Neuronal stem cell (in vitro differentiated cells): ENCODE data around the gene PLEKHG1.
A peak's percentile ranks its signal among the peaks of the same experiment; 100 is the strongest.

Experiments used
- DNase-seq: peaks from one replicate; pipeline ENCODE4 v3.0.0-alpha.2; 2013; ENCODE audit warnings: low spot score
- H2AFZ ChIP-seq: one replicate; pipeline ENCODE4 v1.6.1; 2013; ENCODE audit warnings: mild to moderate bottlenecking, low read length, inconsistent platforms
- H2AK5ac ChIP-seq: 2 replicates; pipeline ENCODE4 v1.6.1; 2013; ENCODE audit warnings: low read depth, mild to moderate bottlenecking, inconsistent platforms, low read length, moderate library complexity, mixed read lengths
- H2BK120ac ChIP-seq: 2 replicates; pipeline ENCODE4 v1.6.1; 2013; ENCODE audit warnings: low read depth, mild to moderate bottlenecking, inconsistent platforms, low read length, moderate library complexity, mixed read lengths
- H2BK12ac ChIP-seq: one replicate; pipeline ENCODE4 v1.6.1; 2013; ENCODE audit warnings: low read length, inconsistent platforms
- H2BK15ac ChIP-seq: 2 replicates; pipeline ENCODE4 v1.6.1; 2013; ENCODE audit warnings: mild to moderate bottlenecking, low read length, inconsistent platforms, mixed read lengths
- H2BK5ac ChIP-seq: one replicate; pipeline ENCODE4 v1.6.1; 2013; ENCODE audit warnings: inconsistent platforms, mild to moderate bottlenecking, low read length, moderate library complexity
- H3K14ac ChIP-seq: one replicate; pipeline ENCODE4 v1.6.1; 2013; ENCODE audit warnings: low read length, inconsistent platforms
- H3K18ac ChIP-seq: 2 replicates; pipeline ENCODE4 v1.6.1; 2013; ENCODE audit warnings: low read length, inconsistent platforms
- H3K23ac ChIP-seq: 2 replicates; pipeline ENCODE4 v1.6.1; 2013; ENCODE audit warnings: low read depth, mild to moderate bottlenecking, mixed read lengths, low read length, inconsistent platforms; ENCODE audit not compliant: poor library complexity
- H3K27ac ChIP-seq: replicated peaks from 3 replicates; pipeline ENCODE4 v1.5.1; 2013; ENCODE audit warnings: low read length, inconsistent platforms
- H3K27me3 ChIP-seq, 3 experiments: 2 replicates each; pipeline ENCODE4 v1.6.1; 2013; ENCODE audit warnings: low read length in 3 of 3, mild to moderate bottlenecking in 2 of 3, inconsistent platforms in 1 of 3, low read depth in 1 of 3, mixed read lengths in 1 of 3, moderate library complexity in 1 of 3; ENCODE audit not compliant: control insufficient read depth in 3 of 3, insufficient read depth in 3 of 3
- H3K36me3 ChIP-seq, 2 donors: replicated peaks in 1 of 2; 2 replicates each; pipeline ENCODE4 v1.6.1; 2013; ENCODE audit warnings: low read length in 2 of 2; ENCODE audit not compliant: control insufficient read depth in 2 of 2, insufficient read depth in 2 of 2
- H3K4ac ChIP-seq: 2 replicates; pipeline ENCODE4 v1.6.1; 2013; ENCODE audit warnings: inconsistent platforms, mild to moderate bottlenecking, low read length, moderate library complexity
- H3K4me1 ChIP-seq, 2 donors: 1 replicate in 1 of 2; 2 replicates in 1 of 2; pipeline ENCODE4 v1.6.1; 2013; ENCODE audit warnings: low read length in 2 of 2, low read depth in 1 of 2; ENCODE audit not compliant: control insufficient read depth in 2 of 2, insufficient read depth in 1 of 2
- H3K4me2 ChIP-seq: one replicate; pipeline ENCODE4 v1.6.1; 2013; ENCODE audit warnings: mild to moderate bottlenecking, low read length, inconsistent platforms; ENCODE audit not compliant: insufficient read depth, poor library complexity, severe bottlenecking
- H3K4me3 ChIP-seq, 2 donors: 2 replicates each; pipeline ENCODE4 v1.5.1; 2013; ENCODE audit warnings: low read length in 2 of 2, mild to moderate bottlenecking in 2 of 2, inconsistent platforms in 1 of 2, moderate library complexity in 1 of 2
- H3K79me1 ChIP-seq: one replicate; pipeline ENCODE4 v1.6.1; 2013; ENCODE audit warnings: low read depth, mild to moderate bottlenecking, inconsistent platforms, low read length, moderate library complexity
- H3K9ac ChIP-seq: one replicate; pipeline ENCODE4 v1.6.1; 2013; ENCODE audit warnings: mild to moderate bottlenecking, low read depth, low read length, inconsistent platforms; ENCODE audit not compliant: poor library complexity
- H3K9me3 ChIP-seq, 2 donors: replicated peaks in 1 of 2; 2 replicates each; pipeline versions ENCODE3 to v1.6.1; 2013; ENCODE audit warnings: low read length in 2 of 2, mild to moderate bottlenecking in 2 of 2, inconsistent platforms in 1 of 2, low read depth in 1 of 2, mixed read lengths in 1 of 2, moderate library complexity in 1 of 2; ENCODE audit not compliant: control insufficient read depth in 2 of 2, insufficient read depth in 1 of 2
- H4K8ac ChIP-seq: one replicate; pipeline ENCODE4 v1.6.1; 2013; ENCODE audit warnings: low read depth, mild to moderate bottlenecking, inconsistent platforms, low read length, moderate library complexity
- H4K91ac ChIP-seq: one replicate; pipeline ENCODE4 v1.6.1; 2013; ENCODE audit warnings: low read length, low read depth, mild to moderate bottlenecking, inconsistent platforms; ENCODE audit not compliant: poor library complexity
- WGBS, 2 donors: extraction: QIAGEN DNeasy Blood & Tissue Kit; methylation state at CpG; one replicate each; pipeline ENCODE4 v1.1.7; 2013; ENCODE audit warnings: missing lambda C conversion rate in 2 of 2, mixed read lengths in 1 of 2; ENCODE audit not compliant: insufficient read length in 2 of 2, insufficient replicate concordance in 1 of 2; ENCODE audit errors: extremely low coverage in 2 of 2; 5-methylcytosine and 5-hydroxymethylcytosine counted together

Gene PLEKHG1

GRCh38 chr6:150567380-150567779 lies 32.3 kb upstream of the PLEKHG1 start:
- H3K9me3 ChIP-seq, result no peaks in the 10 kb centered on the region
- no peak overlapping the region for H3K18ac ChIP-seq
- H2BK12ac ChIP-seq, result no peak overlapping the region
- H3K9ac ChIP-seq, result no peak overlapping the region
- no peak overlapping the region for H3K14ac ChIP-seq
- whole genome bisulfite sequencing, 2 donors, result no CpG with 5 or more reads among the region's 3 CpGs
- H2AK5ac ChIP-seq, result no peak overlapping the region
- no peak overlapping the region for H4K8ac ChIP-seq
- no peak overlapping the region for H3K23ac ChIP-seq
- H3K4me2 ChIP-seq, result no peak overlapping the region
- H3K4me1 ChIP-seq, result peaks cover 2 to 3% of the 10 kb centered on the region in 2 donors
- no peaks in the 10 kb centered on the region for H3K36me3 ChIP-seq
- H3K27ac ChIP-seq, result no peak overlapping the region
- H3K27me3 ChIP-seq, result peaks cover 0 to 7% (median 0%) of the 10 kb centered on the region in 3 experiments
- H2BK120ac ChIP-seq, result no peak overlapping the region
- H2BK15ac ChIP-seq, result no peak overlapping the region
- H3K79me1 ChIP-seq, result no peaks in the 10 kb centered on the region
- H4K91ac ChIP-seq, result no peak overlapping the region
- H3K4me3 ChIP-seq, result no peak overlapping the region
- no peak overlapping the region for H2BK5ac ChIP-seq
- no peak for DNase-seq
- no peak overlapping the region for H3K4ac ChIP-seq
- H2AFZ ChIP-seq, result no peak overlapping the region

DNA sequence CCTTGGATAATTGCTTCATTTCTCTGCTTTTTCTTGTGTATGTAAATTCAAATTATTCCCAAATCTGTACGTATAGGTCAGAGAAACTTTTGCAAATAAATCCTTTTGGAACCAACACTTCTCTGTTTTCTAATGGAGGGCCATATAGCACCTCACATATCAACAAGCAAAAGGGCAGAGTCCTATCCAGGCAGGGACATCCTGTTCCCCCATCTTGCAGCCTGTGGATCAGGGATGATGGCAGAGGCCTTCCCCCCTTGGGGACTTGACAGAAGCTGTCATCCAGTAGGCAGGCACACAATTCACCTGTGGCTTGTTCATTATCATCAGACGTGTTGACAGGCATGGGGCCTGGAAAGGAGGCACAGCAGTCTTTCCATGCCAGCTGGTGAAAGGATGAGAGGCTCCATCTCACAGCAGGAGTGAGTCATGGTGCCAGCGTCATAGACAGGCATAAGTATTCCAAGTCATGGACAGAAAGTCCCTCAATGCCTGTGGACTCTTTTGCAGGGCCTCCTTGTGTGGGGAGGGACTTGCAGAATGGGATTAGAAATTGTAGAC lies 31.8 kb upstream of the PLEKHG1 start:
- no peak overlapping the region for H3K9ac ChIP-seq
- no peak overlapping the region for H2AK5ac ChIP-seq
- no peak overlapping the region for H3K14ac ChIP-seq
- H4K8ac ChIP-seq, result no peak overlapping the region
- H3K4me1 ChIP-seq, result peaks cover 3 to 4% of the 10 kb centered on the region in 2 donors
- no peaks in the 10 kb centered on the region for H3K79me1 ChIP-seq
- H2BK12ac ChIP-seq, result no peak overlapping the region
- H3K4me3 ChIP-seq, result no peak overlapping the region
- no peaks in the 10 kb centered on the region for H3K36me3 ChIP-seq
- no peak for DNase-seq
- H3K4me2 ChIP-seq, result no peak overlapping the region
- peaks cover 0 to 7% (median 0%) of the 10 kb centered on the region in 3 experiments for H3K27me3 ChIP-seq
- H3K4ac ChIP-seq, result no peak overlapping the region
- H2BK120ac ChIP-seq, result no peak overlapping the region
- no peak overlapping the region for H2BK15ac ChIP-seq
- H4K91ac ChIP-seq, result no peak overlapping the region
- no peak overlapping the region for H3K27ac ChIP-seq
- H2BK5ac ChIP-seq, result no peak overlapping the region
- H3K23ac ChIP-seq, result no peak overlapping the region
- no peak overlapping the region for H3K18ac ChIP-seq
- no peaks in the 10 kb centered on the region for H3K9me3 ChIP-seq
- no peak overlapping the region for H2AFZ ChIP-seq
- no CpG with 5 or more reads among the region's 3 CpGs for WGBS, 2 donors

GRCh38 chr6:150568560-150568959 lies 31.1 kb upstream of the PLEKHG1 start:
- Histone ChIP-seq H3K9ac (no peak overlapping the region), H3K4me1 (peaks cover 9 to 10% of the 10 kb centered on the region in 2 donors), H3K14ac (no peak overlapping the region), H3K9me3 (no peaks in the 10 kb centered on the region), H3K36me3 (no peaks in the 10 kb centered on the region), H4K91ac (no peak overlapping the region), H3K27ac (no peak overlapping the region), H2BK15ac (no peak overlapping the region), H2AFZ (no peak overlapping the region), H3K4me3 (peak overlapping the region in 1 of 2 donors; percentile 44), H3K4ac (no peak overlapping the region), H2BK5ac (no peak overlapping the region), H2BK120ac (no peak overlapping the region), H3K18ac (no peak overlapping the region), H2AK5ac (no peak overlapping the region), H3K4me2 (no peak overlapping the region), H4K8ac (no peak overlapping the region), H2BK12ac (no peak overlapping the region), H3K23ac (no peak overlapping the region), H3K79me1 (no peaks in the 10 kb centered on the region), H3K27me3 (peaks cover 0 to 7% (median 0%) of the 10 kb centered on the region in 3 experiments)
- WGBS, 2 donors, result no CpG with 5 or more reads among the region's 3 CpGs
- no peak for DNase-seq

DNA sequence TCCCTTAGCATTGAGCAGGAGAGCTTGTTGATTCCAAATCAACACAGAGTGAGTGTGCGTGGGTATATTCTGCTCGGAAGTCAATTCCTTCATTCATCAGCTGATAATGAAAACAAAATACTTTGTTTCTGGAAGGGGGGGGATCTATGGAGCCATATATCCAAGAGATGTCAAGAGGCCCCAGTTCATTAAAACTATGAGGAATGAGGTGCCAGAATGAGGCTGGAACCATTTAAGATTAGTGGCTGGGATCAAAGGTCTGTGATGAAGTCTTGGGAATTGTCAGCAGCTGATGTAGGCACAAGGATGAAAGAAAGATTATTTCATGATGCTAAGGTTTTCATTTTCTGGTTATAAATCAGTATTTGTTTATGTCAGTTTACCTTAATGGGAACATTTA lies 30.5 kb upstream of the PLEKHG1 start:
- Histone ChIP-seq H3K4me1 (peaks cover 9 to 10% of the 10 kb centered on the region in 2 donors), H3K27ac (no peak overlapping the region)

More for the DNA sequence above, 30.5 kb upstream of the PLEKHG1 start:
- Histone ChIP-seq H3K4ac (no peak overlapping the region), H3K79me1 (no peaks in the 10 kb centered on the region), H3K4me3 (no peak overlapping the region), H2AFZ (no peak overlapping the region), H3K36me3 (no peaks in the 10 kb centered on the region), H4K8ac (no peak overlapping the region), H3K9ac (no peak overlapping the region), H3K18ac (no peak overlapping the region), H3K9me3 (no peaks in the 10 kb centered on the region), H3K4me2 (no peak overlapping the region), H2BK15ac (no peak overlapping the region), H2BK120ac (no peak overlapping the region), H2BK5ac (no peak overlapping the region), H3K27me3 (peaks cover 0 to 10% (median 0%) of the 10 kb centered on the region in 3 experiments), H2AK5ac (no peak overlapping the region), H3K23ac (no peak overlapping the region), H2BK12ac (no peak overlapping the region), H4K91ac (no peak overlapping the region), H3K14ac (no peak overlapping the region)
- DNase-seq, result no peak
- WGBS, 2 donors, result no CpG with 5 or more reads among the region's 2 CpGs
